ENCODE results near the gene MAGED2.

GRCh38 chrX:54824195-54824594, 16.6 kb downstream of the MAGED2 start:
- no peak for TF ChIP-seq CTCF (IDR thresholded peaks at IDR 0.05)
- no peak for TF ChIP-seq EP300 (IDR thresholded peaks at IDR 0.05; ENCODE audit: borderline replicate concordance in 1 of 2, low read depth in 1 of 2, low read length in 1 of 2)
- TF ChIP-seq MAX (IDR thresholded peaks at IDR 0.05; ENCODE audit: low read depth) = no peak
- TF ChIP-seq EZH2phosphoT487 (IDR thresholded peaks at IDR 0.05; ENCODE audit: borderline replicate concordance, low read depth) = no peak
- TF ChIP-seq RXRA (IDR thresholded peaks at IDR 0.05; ENCODE audit: borderline replicate concordance, low read depth) = no peak
- no peak for TF ChIP-seq NRF1 (IDR thresholded peaks at IDR 0.05; ENCODE audit: low read depth, low read length)
- TF ChIP-seq CHD2 (IDR thresholded peaks at IDR 0.05; ENCODE audit: low read length, partially characterized antibody) = no peak
- TF ChIP-seq USF2 (IDR thresholded peaks at IDR 0.05; ENCODE audit: borderline replicate concordance, low read depth, low read length) = no peak
- no peak for TF ChIP-seq RAD21 (IDR thresholded peaks at IDR 0.05; ENCODE audit: low read length)
- TF ChIP-seq ZBTB33 (IDR thresholded peaks at IDR 0.05; ENCODE audit: borderline replicate concordance, low read depth) = no peak

All from SK-N-SH (cell line).